PFSK-1 (cell line): ENCODE data around the gene MFSD2A.

Source experiments
- FOXP2 ChIP-seq: optimal IDR thresholded peaks from 2 replicates; pipeline ENCODE3; 2011; ENCODE audit warnings: borderline replicate concordance, control low read depth, inconsistent platforms; ENCODE audit not compliant: insufficient read depth; ENCODE audit errors: extremely low read length, extremely low read depth
- POLR2AphosphoS5 ChIP-seq: IDR thresholded peaks from 2 replicates; pipeline ENCODE4 v1.6.1; 2012; ENCODE audit warnings: low read depth, mild to moderate bottlenecking, control low read depth, low read length, moderate library complexity
- SIN3A ChIP-seq: IDR thresholded peaks from 2 replicates; pipeline ENCODE4 v1.6.1; 2012; ENCODE audit warnings: mild to moderate bottlenecking, low read length, moderate library complexity, borderline replicate concordance; ENCODE audit not compliant: insufficient read depth
- TAF1 ChIP-seq: IDR thresholded peaks from 2 replicates; pipeline ENCODE4 v1.6.1; 2012; ENCODE audit warnings: low read length, control low read depth, borderline replicate concordance; ENCODE audit not compliant: insufficient read depth

- TF ChIP-seq POLR2AphosphoS5 (no peak), SIN3A (no peak), TAF1 (no peak), FOXP2 (no peak)
These were observed 24.7 kb downstream of the MFSD2A start for GRCh38 chr1:39979654-39980053.
